HL-60 (cell line): Measurements from ENCODE around the gene MED10.

ENCODE experiments used
- POLR2AphosphoS5 ChIP-seq: IDR thresholded peaks from 2 replicates; pipeline ENCODE4 v1.6.1; 2012; ENCODE audit warnings: low read depth
- SPI1 ChIP-seq: IDR thresholded peaks from 2 replicates; pipeline ENCODE4 v1.6.1; 2012; ENCODE audit warnings: low read depth, mild to moderate bottlenecking, borderline replicate concordance
- TF ChIP-seq, protein P1 (sequence below): IDR thresholded peaks from one replicate; pipeline ENCODE4 v1.5.1; 2011; ENCODE audit warnings: low read length, control low read depth, inconsistent platforms; ENCODE audit not compliant: insufficient read depth

DNA sequence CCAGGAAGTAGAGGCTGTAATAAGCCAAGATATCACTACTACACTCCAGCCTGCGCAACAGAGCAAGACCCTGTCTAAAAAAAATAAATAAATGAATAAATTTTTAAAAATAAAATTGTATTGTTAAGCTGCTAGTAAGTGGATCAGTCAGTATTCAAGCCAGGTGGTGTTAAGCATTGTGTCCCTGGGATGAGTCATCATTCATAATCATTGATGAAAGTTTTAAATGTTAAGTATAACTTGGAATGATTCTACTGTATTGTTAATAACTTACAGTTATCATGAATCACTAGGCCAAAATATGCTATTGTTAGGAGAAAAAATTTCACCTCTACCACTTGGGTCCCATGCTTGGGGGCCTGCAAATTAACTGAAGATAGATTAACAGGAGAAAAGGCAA is 38.2 kb downstream of the MED10 start:
- TF ChIP-seq POLR2AphosphoS5: no peak
- TF ChIP-seq, protein P1, sequence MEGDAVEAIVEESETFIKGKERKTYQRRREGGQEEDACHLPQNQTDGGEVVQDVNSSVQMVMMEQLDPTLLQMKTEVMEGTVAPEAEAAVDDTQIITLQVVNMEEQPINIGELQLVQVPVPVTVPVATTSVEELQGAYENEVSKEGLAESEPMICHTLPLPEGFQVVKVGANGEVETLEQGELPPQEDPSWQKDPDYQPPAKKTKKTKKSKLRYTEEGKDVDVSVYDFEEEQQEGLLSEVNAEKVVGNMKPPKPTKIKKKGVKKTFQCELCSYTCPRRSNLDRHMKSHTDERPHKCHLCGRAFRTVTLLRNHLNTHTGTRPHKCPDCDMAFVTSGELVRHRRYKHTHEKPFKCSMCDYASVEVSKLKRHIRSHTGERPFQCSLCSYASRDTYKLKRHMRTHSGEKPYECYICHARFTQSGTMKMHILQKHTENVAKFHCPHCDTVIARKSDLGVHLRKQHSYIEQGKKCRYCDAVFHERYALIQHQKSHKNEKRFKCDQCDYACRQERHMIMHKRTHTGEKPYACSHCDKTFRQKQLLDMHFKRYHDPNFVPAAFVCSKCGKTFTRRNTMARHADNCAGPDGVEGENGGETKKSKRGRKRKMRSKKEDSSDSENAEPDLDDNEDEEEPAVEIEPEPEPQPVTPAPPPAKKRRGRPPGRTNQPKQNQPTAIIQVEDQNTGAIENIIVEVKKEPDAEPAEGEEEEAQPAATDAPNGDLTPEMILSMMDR: no peak
- no peak for TF ChIP-seq SPI1
